ENCODE results near the gene NEDD4L.

GRCh38 chr18:58104096-58104495 is 60.1 kb downstream of the NEDD4L start:
- TF ChIP-seq CTCF (IDR thresholded peaks at IDR 0.05) (no peak), EZH2 (IDR thresholded peaks at IDR 0.05; ENCODE audit: borderline replicate concordance, insufficient read depth, low read depth, low read length, poor library complexity, severe bottlenecking) (no peak)

Data from B cell (primary cell).